ENCODE measurements around the gene NCK2.

Gene NCK2

GRCh38 chr2:105873721-105874120 is 129.0 kb downstream of the NCK2 start:
- peak; percentile 65 for DNase-seq (ENCODE audit: low spot score)

GRCh38 chr2:105874466-105874865 is 129.8 kb downstream of the NCK2 start:
- no peak for DNase-seq (ENCODE audit: low spot score)

- DNase-seq (ENCODE audit: low spot score), result no peak
Observed at GRCh38 chr2:105875241-105875640, 130.5 kb downstream of the NCK2 start.

GRCh38 chr2:105876191-105876590 is 131.5 kb downstream of the NCK2 start:
- no peak for DNase-seq (ENCODE audit: low spot score)

- DNase-seq (ENCODE audit: low spot score), result no peak
Observed at GRCh38 chr2:105877945-105878344, 133.2 kb downstream of the NCK2 start.

- no peak for DNase-seq (ENCODE audit: low spot score)
Observed at GRCh38 chr2:105879106-105879802, 134.5 kb downstream of the NCK2 start.

GRCh38 chr2:105879803-105880300 is 135.1 kb downstream of the NCK2 start:
- DNase-seq (ENCODE audit: low spot score), result no peak

- no peak for DNase-seq (ENCODE audit: low spot score)
Observed at GRCh38 chr2:105880637-105881036, 135.9 kb downstream of the NCK2 start.

GRCh38 chr2:105881286-105882136 is 136.8 kb downstream of the NCK2 start:
- DNase-seq (ENCODE audit: low spot score), result no peak

GRCh38 chr2:105882341-105882740 is 137.6 kb downstream of the NCK2 start:
- DNase-seq (ENCODE audit: low spot score), result no peak

- no peak for DNase-seq (ENCODE audit: low spot score)
Observed at GRCh38 chr2:105882920-105883435, 138.3 kb downstream of the NCK2 start.

GRCh38 chr2:105883911-105884694 is 139.4 kb downstream of the NCK2 start:
- no peak for DNase-seq (ENCODE audit: low spot score)

GRCh38 chr2:105885456-105885855 is 140.7 kb downstream of the NCK2 start:
- DNase-seq (ENCODE audit: low spot score), result no peak

- DNase-seq (ENCODE audit: low spot score), result no peak
Observed at GRCh38 chr2:105886029-105886454, 141.3 kb downstream of the NCK2 start.

GRCh38 chr2:105886687-105887086 is 142.0 kb downstream of the NCK2 start:
- DNase-seq (ENCODE audit: low spot score), result no peak

GRCh38 chr2:105887256-105887655 is 142.5 kb downstream of the NCK2 start:
- no peak for DNase-seq (ENCODE audit: low spot score)

GRCh38 chr2:105888625-105889024 is 143.9 kb downstream of the NCK2 start:
- no peak for DNase-seq (ENCODE audit: low spot score)

- DNase-seq (ENCODE audit: low spot score), result no peak
Observed at GRCh38 chr2:105889046-105889445, 144.3 kb downstream of the NCK2 start.

GRCh38 chr2:105890111-105890510 is 145.4 kb downstream of the NCK2 start:
- no peak for DNase-seq (ENCODE audit: low spot score)

- DNase-seq (ENCODE audit: low spot score), result no peak
Observed at GRCh38 chr2:105890856-105891255, 146.1 kb downstream of the NCK2 start.

- no peak for DNase-seq (ENCODE audit: low spot score)
Observed at GRCh38 chr2:105893011-105893995, 148.6 kb downstream of the NCK2 start.

Data from iPS-NIHi11 (cell line).